ENCODE measurements around the gene CNIH3.

The CNIH3 gene

GRCh38 chr1:224675590-224675989 lies 59.5 kb downstream of the CNIH3 start:
- Histone ChIP-seq H3K79me2 (ENCODE audit: insufficient read depth, low read length) (no peaks in the 10 kb centered on the region), H3K9me2 (replicated peaks; ENCODE audit: insufficient read depth, low read length) (no peaks in the 10 kb centered on the region), H3K36me3 (ENCODE audit: low read length) (no peaks in the 10 kb centered on the region), H3K27ac (ENCODE audit: low read depth, low read length) (no peak overlapping the region), H3K4me3 (ENCODE audit: insufficient read depth, low read length, poor library complexity, severe bottlenecking) (no peak overlapping the region), H3K4me2 (ENCODE audit: low read depth, low read length, poor library complexity, severe bottlenecking) (no peak overlapping the region), H3K27me3 (ENCODE audit: low read length) (no peaks in the 10 kb centered on the region), H4K20me1 (ENCODE audit: low read depth, low read length) (no peaks in the 10 kb centered on the region), H3F3A (ENCODE audit: insufficient read depth) (no peaks in the 10 kb centered on the region), H3K9ac (ENCODE audit: low read length) (no peak overlapping the region), H2AFZ (ENCODE audit: low read depth, low read length, severe bottlenecking) (no peak overlapping the region), H3K9me3 (ENCODE audit: insufficient read depth, low read length) (no peaks in the 10 kb centered on the region)
- TF ChIP-seq CTCF (IDR thresholded peaks at IDR 0.05; ENCODE audit: insufficient read depth, low read length, poor library complexity, severe bottlenecking) (no peak), EZH2phosphoT487 (conservative IDR thresholded peaks at IDR 0.05; ENCODE audit: low read length) (no peak)

GRCh38 chr1:224676551-224676950 lies 60.4 kb downstream of the CNIH3 start:
- Histone ChIP-seq H3K4me3 (ENCODE audit: insufficient read depth, low read length, poor library complexity, severe bottlenecking) (no peak overlapping the region), H4K20me1 (ENCODE audit: low read depth, low read length) (no peaks in the 10 kb centered on the region), H3K79me2 (ENCODE audit: insufficient read depth, low read length) (no peaks in the 10 kb centered on the region), H3F3A (ENCODE audit: insufficient read depth) (no peaks in the 10 kb centered on the region), H3K4me2 (ENCODE audit: low read depth, low read length, poor library complexity, severe bottlenecking) (no peak overlapping the region), H3K9ac (ENCODE audit: low read length) (no peak overlapping the region), H3K27ac (ENCODE audit: low read depth, low read length) (no peak overlapping the region), H3K9me3 (ENCODE audit: insufficient read depth, low read length) (no peaks in the 10 kb centered on the region), H3K9me2 (replicated peaks; ENCODE audit: insufficient read depth, low read length) (no peaks in the 10 kb centered on the region), H2AFZ (ENCODE audit: low read depth, low read length, severe bottlenecking) (no peak overlapping the region), H3K27me3 (ENCODE audit: low read length) (no peaks in the 10 kb centered on the region), H3K36me3 (ENCODE audit: low read length) (no peaks in the 10 kb centered on the region)
- TF ChIP-seq EZH2phosphoT487 (conservative IDR thresholded peaks at IDR 0.05; ENCODE audit: low read length) = no peak
- TF ChIP-seq CTCF (IDR thresholded peaks at IDR 0.05; ENCODE audit: insufficient read depth, low read length, poor library complexity, severe bottlenecking) = no peak

- H3K27me3 ChIP-seq (ENCODE audit: low read length) = no peaks in the 10 kb centered on the region
- H3K9me3 ChIP-seq (ENCODE audit: insufficient read depth, low read length) = no peaks in the 10 kb centered on the region
- no peak overlapping the region for H3K27ac ChIP-seq (ENCODE audit: low read depth, low read length)
- H4K20me1 ChIP-seq (ENCODE audit: low read depth, low read length) = no peaks in the 10 kb centered on the region
- no peak overlapping the region for H3K4me3 ChIP-seq (ENCODE audit: insufficient read depth, low read length, poor library complexity, severe bottlenecking)
- H3K9ac ChIP-seq (ENCODE audit: low read length) = no peak overlapping the region
- TF ChIP-seq CTCF (IDR thresholded peaks at IDR 0.05; ENCODE audit: insufficient read depth, low read length, poor library complexity, severe bottlenecking) = no peak
- TF ChIP-seq EZH2phosphoT487 (conservative IDR thresholded peaks at IDR 0.05; ENCODE audit: low read length) = no peak
- H3F3A ChIP-seq (ENCODE audit: insufficient read depth) = no peaks in the 10 kb centered on the region
- no peaks in the 10 kb centered on the region for H3K9me2 ChIP-seq (replicated peaks; ENCODE audit: insufficient read depth, low read length)
- H3K79me2 ChIP-seq (ENCODE audit: insufficient read depth, low read length) = no peaks in the 10 kb centered on the region
- H2AFZ ChIP-seq (ENCODE audit: low read depth, low read length, severe bottlenecking) = no peak overlapping the region
- no peaks in the 10 kb centered on the region for H3K36me3 ChIP-seq (ENCODE audit: low read length)
- H3K4me2 ChIP-seq (ENCODE audit: low read depth, low read length, poor library complexity, severe bottlenecking) = no peak overlapping the region
These were observed 62.1 kb downstream of the CNIH3 start for GRCh38 chr1:224678168-224678567.
